HCT116 (cell line): ENCODE data around the gene NLRC4.
"Not testable (repeated sequence)": the region's sequence is repeated elsewhere in the genome, so short reads cannot be mapped to it uniquely, and the experiment has no call there.

Source experiments
- CEBPB ChIP-seq: IDR thresholded peaks from 2 replicates; pipeline ENCODE4 v1.6.1; 2012; ENCODE audit warnings: low read depth
- EZH2 ChIP-seq: fragments of 200-600 bp; sonication (generic); IDR thresholded peaks from 2 replicates; pipeline ENCODE4 v1.6.1; 2017; ENCODE audit warnings: antibody characterized with exemption, mixed run types
- EZH2phosphoT487 ChIP-seq: fragments of 200-600 bp; IDR thresholded peaks from 2 replicates; pipeline ENCODE4 v1.6.1; 2018; ENCODE audit warnings: antibody characterized with exemption, borderline replicate concordance
- JUND ChIP-seq: IDR thresholded peaks from 2 replicates; pipeline ENCODE4 v1.6.1; 2012
- POLR2A ChIP-seq: IDR thresholded peaks from 2 replicates; pipeline ENCODE4 v1.7.0; 2011; ENCODE audit warnings: borderline replicate concordance; ENCODE audit not compliant: insufficient read depth, insufficient read length; ENCODE audit errors: extremely low read depth
- POLR2AphosphoS5 ChIP-seq: IDR thresholded peaks from 2 replicates; pipeline ENCODE4 v1.6.1; 2011; ENCODE audit warnings: mild to moderate bottlenecking, low read depth, low read length, moderate library complexity
- SP1 ChIP-seq: IDR thresholded peaks from 2 replicates; pipeline ENCODE4 v1.6.1; 2012; ENCODE audit warnings: low read depth
- TCF7L2 ChIP-seq: IDR thresholded peaks from 2 replicates; pipeline ENCODE4 v1.7.0; 2011; ENCODE audit warnings: borderline replicate concordance, inconsistent platforms; ENCODE audit not compliant: insufficient read depth, insufficient read length; ENCODE audit errors: extremely low read depth
- ZNF274 ChIP-seq: fragments of 200-500 bp; sonication (Bioruptor generic); IDR thresholded peaks from 2 replicates; pipeline ENCODE4 v1.6.1; 2014; ENCODE audit warnings: mild to moderate bottlenecking, low read depth, low read length, inconsistent platforms
- TF ChIP-seq, protein P1 (sequence below), 3 experiments: fragments of 200-600 bp in 1 of 3; sonication (generic) in 1 of 3; IDR thresholded peaks in 2 of 3; conservative IDR thresholded peaks in 1 of 3; 2 replicates each; pipeline ENCODE4 v1.5.1; 2012 to 2017; ENCODE audit warnings: low read depth in 2 of 3, low read length in 2 of 3, antibody characterized with exemption in 1 of 3, borderline replicate concordance in 1 of 3, control low read depth in 1 of 3, mild to moderate bottlenecking in 1 of 3, mixed read lengths in 1 of 3, mixed run types in 1 of 3, moderate library complexity in 1 of 3; ENCODE audit not compliant: insufficient read depth in 1 of 3

DNA sequence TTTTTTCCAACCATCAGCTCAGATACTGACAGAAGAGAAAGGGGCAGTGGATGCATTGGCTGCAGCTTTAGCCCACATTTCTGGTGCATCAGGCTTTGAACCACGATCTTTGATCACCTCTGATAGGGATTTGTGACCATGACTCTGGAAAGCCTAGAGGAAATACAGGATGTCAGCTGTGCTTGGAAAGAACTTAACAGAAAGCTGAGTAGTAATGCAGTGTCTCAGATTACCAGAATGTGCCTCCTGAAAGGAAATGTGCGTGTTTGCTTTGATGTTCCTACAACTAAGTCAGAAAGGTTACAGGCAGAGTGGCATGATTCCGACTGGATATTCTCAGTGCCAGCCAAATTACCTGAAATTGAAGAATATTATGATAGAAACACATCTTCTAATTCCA is 61.3 kb downstream of the NLRC4 start:
- TF ChIP-seq, protein P1, sequence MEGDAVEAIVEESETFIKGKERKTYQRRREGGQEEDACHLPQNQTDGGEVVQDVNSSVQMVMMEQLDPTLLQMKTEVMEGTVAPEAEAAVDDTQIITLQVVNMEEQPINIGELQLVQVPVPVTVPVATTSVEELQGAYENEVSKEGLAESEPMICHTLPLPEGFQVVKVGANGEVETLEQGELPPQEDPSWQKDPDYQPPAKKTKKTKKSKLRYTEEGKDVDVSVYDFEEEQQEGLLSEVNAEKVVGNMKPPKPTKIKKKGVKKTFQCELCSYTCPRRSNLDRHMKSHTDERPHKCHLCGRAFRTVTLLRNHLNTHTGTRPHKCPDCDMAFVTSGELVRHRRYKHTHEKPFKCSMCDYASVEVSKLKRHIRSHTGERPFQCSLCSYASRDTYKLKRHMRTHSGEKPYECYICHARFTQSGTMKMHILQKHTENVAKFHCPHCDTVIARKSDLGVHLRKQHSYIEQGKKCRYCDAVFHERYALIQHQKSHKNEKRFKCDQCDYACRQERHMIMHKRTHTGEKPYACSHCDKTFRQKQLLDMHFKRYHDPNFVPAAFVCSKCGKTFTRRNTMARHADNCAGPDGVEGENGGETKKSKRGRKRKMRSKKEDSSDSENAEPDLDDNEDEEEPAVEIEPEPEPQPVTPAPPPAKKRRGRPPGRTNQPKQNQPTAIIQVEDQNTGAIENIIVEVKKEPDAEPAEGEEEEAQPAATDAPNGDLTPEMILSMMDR (IDR thresholded peaks at IDR 0.05 in 2 of 3, conservative IDR thresholded peaks at IDR 0.05 in 1 of 3; ENCODE audit: borderline replicate concordance in 1 of 3, insufficient read depth in 1 of 3, low read depth in 2 of 3, low read length in 2 of 3) = not testable (repeated sequence)
- not testable (repeated sequence) for TF ChIP-seq JUND, POLR2A, TCF7L2, SP1, EZH2, POLR2AphosphoS5, EZH2phosphoT487, CEBPB, ZNF274
